Activated T-helper 1 cell treated with anti-CD3 and anti-CD28 coated beads, Interleukin-12 subunit alpha, Interleukin-12 subunit beta, Interleukin-2, Interleukin-4 antibody, amounts not matched to agents 30 ng/mL and 10 ng/mL and 1 ng/mL, durations not matched to agents 14 hours and 24 hours and 36 hours (primary cell): ENCODE data around the gene SYMPK. TPM values are rescaled to one million over a fixed set of nuclear protein-coding genes. Genes with fewer than 3 reads are reported as not detected.
"Not testable (repeated sequence)": the region's sequence is repeated elsewhere in the genome, so short reads cannot be mapped to it uniquely, and the experiment has no call there.

Experiments used
- DNase-seq: peaks from one replicate; pipeline ENCODE4 v3.0.0; 2021; ENCODE audit warnings: low spot score
- H3K27ac Mint-ChIP-seq: one replicate; pipeline ENCODE4 v1.8.0; 2021; ENCODE audit warnings: mild to moderate bottlenecking, mixed read lengths
- H3K27me3 Mint-ChIP-seq: one replicate; pipeline ENCODE4 v1.8.0; 2022; ENCODE audit warnings: mild to moderate bottlenecking, moderate library complexity, mixed read lengths; ENCODE audit not compliant: insufficient read depth
- H3K36me3 Mint-ChIP-seq: one replicate; pipeline ENCODE4 v1.8.0; 2021; ENCODE audit warnings: low read depth, mixed read lengths
- H3K4me1 Mint-ChIP-seq: one replicate; pipeline ENCODE4 v1.8.0; 2021; ENCODE audit warnings: low read depth, mixed read lengths
- H3K4me3 Mint-ChIP-seq: one replicate; pipeline ENCODE4 v1.8.0; 2021; ENCODE audit warnings: mild to moderate bottlenecking, moderate library complexity, mixed read lengths
- H3K9me3 Mint-ChIP-seq: one replicate; pipeline ENCODE4 v1.8.0; 2021; ENCODE audit warnings: mixed read lengths
- intact Hi-C: fragments of 100-400 bp; cut with micrococcal nuclease; formaldehyde crosslinking; loops from one replicate; pipeline ENCODE4 v1.15.1; 2024
- total RNA-seq: library from RNA; stranded (reverse); gene quantifications from 2 replicates; pipeline ENCODE4 v1.2.3, GENCODE V29; 2022

SYMPK gene
- total RNA-seq, 1 donor from 2014 or later: 118 TPM

DNA sequence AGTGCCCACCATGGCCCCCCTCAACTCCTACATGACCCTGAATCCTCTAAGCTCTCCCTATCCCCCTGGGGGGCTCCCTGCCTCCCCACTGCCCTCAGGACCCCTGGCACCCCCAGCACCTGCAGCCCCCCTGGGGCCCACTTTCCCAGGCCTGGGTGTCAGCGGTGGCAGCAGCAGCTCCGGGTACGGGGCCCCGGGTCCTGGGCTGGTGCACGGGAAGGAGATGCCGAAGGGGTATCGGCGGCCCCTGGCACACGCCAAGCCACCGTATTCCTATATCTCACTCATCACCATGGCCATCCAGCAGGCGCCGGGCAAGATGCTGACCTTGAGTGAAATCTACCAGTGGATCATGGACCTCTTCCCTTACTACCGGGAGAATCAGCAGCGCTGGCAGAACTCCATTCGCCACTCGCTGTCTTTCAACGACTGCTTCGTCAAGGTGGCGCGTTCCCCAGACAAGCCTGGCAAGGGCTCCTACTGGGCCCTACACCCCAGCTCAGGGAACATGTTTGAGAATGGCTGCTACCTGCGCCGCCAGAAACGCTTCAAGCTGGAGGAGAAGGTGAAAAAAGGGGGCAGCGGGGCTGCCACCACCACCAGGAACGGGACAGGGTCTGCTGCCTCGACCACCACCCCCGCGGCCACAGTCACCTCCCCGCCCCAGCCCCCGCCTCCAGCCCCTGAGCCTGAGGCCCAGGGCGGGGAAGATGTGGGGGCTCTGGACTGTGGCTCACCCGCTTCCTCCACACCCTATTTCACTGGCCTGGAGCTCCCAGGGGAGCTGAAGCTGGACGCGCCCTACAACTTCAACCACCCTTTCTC is 9.4 kb upstream of the SYMPK start:
- Mint-ChIP-seq H3K27ac (no peak overlapping the region), H3K4me1 (peaks cover 11% of the 10 kb centered on the region), H3K4me3 (no peak overlapping the region), H3K36me3 (peaks cover 1% of the 10 kb centered on the region), H3K9me3 (no peaks in the 10 kb centered on the region), H3K27me3 (peaks cover 12% of the 10 kb centered on the region)
- DNase-seq: no peak
- intact Hi-C loops: no loop called here

DNA sequence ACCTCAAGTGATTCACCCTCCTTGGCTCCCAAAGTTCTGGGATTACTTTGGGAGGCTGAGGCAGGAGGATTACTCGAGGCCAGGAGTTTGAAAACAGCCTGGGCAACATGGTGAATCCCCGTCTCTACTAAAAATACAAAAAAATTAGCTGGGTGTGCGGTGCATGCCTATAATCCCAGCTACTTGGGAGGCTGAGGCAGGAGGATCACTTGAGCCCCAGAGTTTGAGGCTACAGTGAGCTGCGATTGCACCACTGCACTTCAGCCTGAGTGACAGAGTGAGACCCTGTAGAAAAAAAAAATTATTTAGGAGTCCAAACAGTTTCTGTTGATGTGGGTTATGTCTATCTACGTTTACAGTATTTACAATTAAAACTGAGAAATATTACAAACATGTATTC is 7.9 kb upstream of the SYMPK start:
- no peak overlapping the region for H3K4me3 Mint-ChIP-seq
- no peak for DNase-seq
- intact Hi-C loops: no loop called here
- H3K27ac Mint-ChIP-seq: no peak overlapping the region
- H3K9me3 Mint-ChIP-seq: no peaks in the 10 kb centered on the region
- no peaks in the 10 kb centered on the region for H3K36me3 Mint-ChIP-seq
- peaks cover 3% of the 10 kb centered on the region for H3K4me1 Mint-ChIP-seq
- peaks cover 12% of the 10 kb centered on the region for H3K27me3 Mint-ChIP-seq

DNA sequence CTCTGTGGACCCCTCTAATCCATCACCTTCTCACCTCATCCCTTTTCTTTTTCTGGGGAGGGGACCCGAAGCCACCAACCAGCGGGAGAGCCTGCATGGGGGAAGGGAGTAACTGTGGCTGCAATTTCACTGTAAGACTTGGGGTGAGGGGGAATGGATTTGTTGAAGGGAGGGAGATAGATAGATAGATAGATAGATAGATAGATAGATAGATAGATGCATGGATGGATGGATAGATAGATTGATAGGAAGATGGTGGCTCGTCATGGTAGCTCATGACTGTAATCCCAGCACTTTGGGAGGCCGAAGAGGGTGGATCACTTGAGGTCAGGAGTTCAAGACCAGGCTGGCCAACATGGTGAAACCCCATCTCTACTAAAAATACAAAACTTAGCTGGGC is 4.3 kb upstream of the SYMPK start:
- intact Hi-C loops, H3K4me3 Mint-ChIP-seq, H3K36me3 Mint-ChIP-seq, DNase-seq, H3K27ac Mint-ChIP-seq, H3K9me3 Mint-ChIP-seq: not testable (repeated sequence)
- H3K4me1 Mint-ChIP-seq: peaks cover 19% of the 10 kb centered on the region
- peaks cover 36% of the 10 kb centered on the region for H3K27me3 Mint-ChIP-seq

DNA sequence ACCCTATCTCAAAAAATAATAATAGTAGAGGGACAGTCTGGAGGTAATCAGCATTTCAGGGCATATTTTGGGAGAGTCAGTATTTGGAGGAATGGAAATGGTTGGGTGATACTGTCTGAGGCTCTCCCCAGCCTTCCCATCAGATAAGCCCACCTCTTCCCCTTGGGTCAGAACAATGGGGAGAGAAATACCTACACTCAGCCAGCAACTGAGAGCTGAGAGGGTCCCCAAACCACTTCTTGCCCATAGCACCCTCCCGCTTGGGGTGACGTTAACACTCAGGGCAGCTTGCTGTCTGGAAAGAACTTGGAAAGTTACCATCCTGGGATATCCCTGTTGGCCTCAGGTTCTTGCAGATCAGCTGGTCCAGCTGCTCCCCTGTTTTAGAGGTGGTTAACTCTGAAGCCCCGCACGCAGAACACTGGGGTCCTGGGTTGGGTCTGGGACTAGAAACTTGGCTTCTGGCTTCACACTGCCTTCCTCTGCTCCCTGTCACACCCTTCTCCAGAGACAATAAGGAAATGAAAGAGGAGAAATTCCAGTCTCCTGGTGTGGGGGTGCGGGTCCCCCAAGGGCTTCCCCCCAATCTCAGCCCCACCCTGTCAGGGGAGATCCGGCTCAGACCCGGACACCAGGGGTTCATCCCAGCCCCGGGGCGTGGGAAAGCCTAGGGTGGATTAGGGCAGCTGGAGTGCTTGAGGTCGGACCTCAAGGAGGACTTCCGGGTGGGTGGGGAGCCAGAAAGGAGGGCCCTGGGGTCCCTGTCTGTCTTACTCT is 3.6 kb upstream of the SYMPK start:
- H3K4me1 Mint-ChIP-seq: peaks cover 24% of the 10 kb centered on the region
- no peak for DNase-seq
- intact Hi-C loops: no loop called here
- no peaks in the 10 kb centered on the region for H3K9me3 Mint-ChIP-seq
- H3K27me3 Mint-ChIP-seq: peaks cover 36% of the 10 kb centered on the region
- H3K4me3 Mint-ChIP-seq: no peak overlapping the region
- no peaks in the 10 kb centered on the region for H3K36me3 Mint-ChIP-seq
- H3K27ac Mint-ChIP-seq: no peak overlapping the region

DNA sequence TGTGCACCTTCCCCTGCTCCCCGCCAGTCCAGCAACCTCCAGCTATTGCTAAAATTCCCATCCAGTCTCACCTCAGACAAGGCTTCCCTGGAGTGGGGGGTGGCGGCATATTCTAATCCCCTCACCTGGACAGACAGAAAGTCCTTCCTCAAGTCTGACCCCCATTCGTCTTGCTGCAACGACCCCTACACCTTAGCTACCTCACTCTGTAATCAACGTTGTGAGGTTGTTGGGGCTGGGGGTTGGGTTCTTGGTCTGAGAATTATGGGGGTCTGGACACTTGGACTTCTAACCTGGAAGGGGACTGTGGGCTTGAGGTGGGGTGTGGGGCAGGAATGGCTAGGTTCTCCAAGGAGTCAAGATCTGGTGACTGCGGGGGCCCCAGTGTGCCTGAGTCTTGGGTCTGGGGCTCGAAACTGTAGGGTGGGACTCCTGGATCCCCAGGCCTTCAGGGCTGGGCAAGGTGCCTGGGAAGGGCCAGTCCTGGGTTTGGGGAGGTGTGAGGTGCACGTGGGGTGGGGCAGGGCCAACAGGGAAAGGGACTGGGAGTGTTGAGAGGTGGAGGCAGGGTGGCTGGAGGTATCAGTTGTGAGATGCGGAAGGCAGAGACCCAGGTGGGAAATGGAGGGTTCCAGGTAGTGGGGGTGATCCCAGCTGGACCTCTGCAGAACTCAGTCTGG is 2.5 kb upstream of the SYMPK start:
- intact Hi-C loops: no loop called here
- Mint-ChIP-seq H3K4me3 (no peak overlapping the region), H3K27me3 (peaks cover 34% of the 10 kb centered on the region), H3K9me3 (no peaks in the 10 kb centered on the region), H3K36me3 (peaks cover 3% of the 10 kb centered on the region), H3K4me1 (peaks cover 24% of the 10 kb centered on the region), H3K27ac (no peak overlapping the region)
- no peak for DNase-seq

DNA sequence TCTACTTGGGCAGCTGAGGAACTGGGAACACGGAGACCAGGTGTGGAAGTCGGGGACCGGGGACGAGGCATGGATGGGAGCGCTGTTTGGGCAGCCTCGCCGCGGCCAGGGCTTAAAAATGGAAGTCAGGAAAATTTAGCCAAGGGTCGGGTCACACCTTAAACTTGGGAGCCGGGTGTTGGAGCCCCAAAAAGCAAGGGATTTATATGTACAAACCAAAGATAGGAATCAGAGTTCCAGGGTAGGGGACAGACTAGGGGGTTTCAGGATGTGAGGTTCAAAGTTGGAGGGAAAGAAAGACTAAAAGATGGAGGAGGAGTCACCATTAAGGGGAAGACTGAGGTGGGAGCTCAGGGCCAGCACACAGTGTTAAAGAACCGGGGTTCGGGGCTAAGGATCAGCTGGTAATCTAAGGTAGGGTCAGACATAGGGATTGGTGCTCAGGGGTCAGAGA is 1.7 kb upstream of the SYMPK start:
- intact Hi-C loops: loop anchor here (5.0 kb wide), 2 partner anchors 153 to 483 kb away; partner anchors contain the start of gene PPP5C
- peaks cover 5% of the 10 kb centered on the region for H3K36me3 Mint-ChIP-seq
- peak overlapping the region; percentile 48 for H3K27ac Mint-ChIP-seq
- H3K9me3 Mint-ChIP-seq: no peaks in the 10 kb centered on the region
- peak overlapping the region; percentile 69 for H3K4me3 Mint-ChIP-seq
- DNase-seq: no peak
- H3K27me3 Mint-ChIP-seq: peaks cover 34% of the 10 kb centered on the region
- H3K4me1 Mint-ChIP-seq: peaks cover 24% of the 10 kb centered on the region

DNA sequence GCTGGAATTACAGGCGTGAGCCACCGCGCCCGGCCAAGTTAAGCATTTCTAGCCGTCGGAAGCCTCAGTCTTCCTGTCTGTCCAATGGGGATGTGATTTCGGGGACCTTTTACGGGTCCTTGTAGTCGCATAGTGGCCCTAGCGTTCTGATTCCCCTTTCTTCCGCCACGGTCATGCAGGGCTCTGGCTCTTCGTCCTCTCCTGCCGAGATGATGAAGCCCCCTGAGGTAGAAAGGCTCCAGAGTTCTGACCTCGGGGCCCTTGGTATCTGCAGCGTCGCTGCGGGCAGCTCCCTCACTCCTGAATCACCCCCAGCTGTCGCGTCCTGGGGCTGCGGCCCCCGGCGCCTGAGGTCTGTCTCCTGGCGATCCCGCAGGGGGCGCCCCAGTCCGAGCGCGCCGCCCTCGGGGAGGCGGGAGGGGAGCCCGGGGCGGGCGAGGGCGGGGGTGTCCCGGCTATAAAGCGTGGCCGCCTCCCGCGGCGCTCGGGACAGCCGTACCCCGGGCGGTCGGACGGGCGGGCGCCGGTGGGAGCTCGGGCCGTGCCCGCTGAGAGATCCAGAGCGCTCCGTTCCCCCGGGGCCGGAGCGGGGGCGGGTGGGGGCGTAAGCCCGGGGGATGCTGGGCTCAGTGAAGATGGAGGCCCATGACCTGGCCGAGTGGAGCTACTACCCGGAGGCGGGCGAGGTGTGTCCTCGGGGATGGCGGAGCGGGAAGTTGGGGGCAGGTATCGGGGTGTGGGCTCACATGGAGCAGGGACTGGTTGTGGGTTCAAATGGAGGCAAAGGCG is 1.1 kb upstream of the SYMPK start, which contains the start of gene FOXA3:
TSS of gene FOXA3 (plus strand) at position 487 of the 789 bp plus-strand sequence. CDS start at position 618, 131 bp downstream.
- Mint-ChIP-seq H3K9me3 (no peaks in the 10 kb centered on the region), H3K27me3 (peaks cover 34% of the 10 kb centered on the region), H3K27ac (peak within 1 kb of the TSS; percentile 95), H3K4me1 (peaks cover 24% of the 10 kb centered on the region), H3K4me3 (peak within 1 kb of the TSS; percentile 94), H3K36me3 (peaks cover 5% of the 10 kb centered on the region)
- intact Hi-C loops: loop anchor here (1.0 to 5.0 kb wide), 14 partner anchors 12 to 974 kb away; partner anchors contain the start of genes CCDC61, FBXO46, IRF2BP1 and MYPOP
- peak; percentile 57 for DNase-seq

DNA sequence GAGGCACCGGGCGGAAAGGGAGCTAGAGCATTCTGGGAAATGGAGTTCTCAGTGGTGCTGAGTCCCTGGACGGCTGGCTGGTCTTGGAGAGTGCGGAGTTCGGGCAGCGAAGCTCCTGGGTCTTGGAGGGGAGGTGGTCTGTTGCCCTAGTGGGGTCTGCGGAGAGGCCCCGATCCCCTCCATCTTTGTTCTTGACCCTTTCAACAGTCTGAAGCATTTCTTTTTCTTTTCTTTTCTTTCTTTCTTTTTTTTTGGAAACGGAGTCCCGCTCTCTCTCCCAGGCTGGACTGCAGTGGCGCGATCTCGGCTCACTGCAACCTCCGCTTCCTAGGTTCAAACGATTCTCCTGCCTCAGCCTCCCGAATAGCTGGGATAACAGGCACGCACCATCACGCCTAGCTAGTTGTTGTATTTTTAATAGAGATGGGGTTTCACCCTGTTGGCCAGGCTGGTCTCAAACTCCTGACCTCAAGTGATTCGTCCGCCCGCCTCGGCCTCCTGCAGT is 440 bp upstream of the SYMPK start:
- Mint-ChIP-seq H3K27ac (peak overlapping the region; percentile 95), H3K4me3 (peak overlapping the region; percentile 94), H3K9me3 (no peaks in the 10 kb centered on the region), H3K4me1 (peaks cover 25% of the 10 kb centered on the region), H3K27me3 (peaks cover 34% of the 10 kb centered on the region), H3K36me3 (peaks cover 9% of the 10 kb centered on the region)
- no peak for DNase-seq
- intact Hi-C loops: loop anchor here (1.0 to 5.0 kb wide), 14 partner anchors 13 to 973 kb away; partner anchors contain the start of genes CCDC61, FBXO46, IRF2BP1 and MYPOP

DNA sequence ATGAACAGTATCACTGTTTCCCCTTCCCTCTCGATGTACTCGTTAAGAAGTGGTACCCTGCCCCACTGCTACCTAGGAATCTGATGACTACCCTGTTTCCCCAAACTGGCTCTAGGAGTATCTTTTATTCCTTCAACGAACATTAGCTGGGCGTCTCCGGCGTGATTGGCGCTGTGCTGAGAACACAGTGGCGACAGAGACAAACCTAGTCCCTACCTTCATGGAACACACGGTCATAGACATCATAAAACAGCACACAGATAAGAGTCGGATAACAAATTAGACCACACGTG is 730 bp downstream of the SYMPK start:
- peak overlapping the region; percentile 95 for H3K27ac Mint-ChIP-seq
- intact Hi-C loops: loop anchor here (1.0 to 5.0 kb wide), 4 partner anchors 45 to 485 kb away; partner anchors contain the start of gene PPP5C
- H3K27me3 Mint-ChIP-seq: peaks cover 31% of the 10 kb centered on the region
- no peaks in the 10 kb centered on the region for H3K9me3 Mint-ChIP-seq
- no peak for DNase-seq
- H3K4me1 Mint-ChIP-seq: peaks cover 29% of the 10 kb centered on the region
- H3K36me3 Mint-ChIP-seq: peaks cover 13% of the 10 kb centered on the region
- H3K4me3 Mint-ChIP-seq: peak overlapping the region; percentile 94

DNA sequence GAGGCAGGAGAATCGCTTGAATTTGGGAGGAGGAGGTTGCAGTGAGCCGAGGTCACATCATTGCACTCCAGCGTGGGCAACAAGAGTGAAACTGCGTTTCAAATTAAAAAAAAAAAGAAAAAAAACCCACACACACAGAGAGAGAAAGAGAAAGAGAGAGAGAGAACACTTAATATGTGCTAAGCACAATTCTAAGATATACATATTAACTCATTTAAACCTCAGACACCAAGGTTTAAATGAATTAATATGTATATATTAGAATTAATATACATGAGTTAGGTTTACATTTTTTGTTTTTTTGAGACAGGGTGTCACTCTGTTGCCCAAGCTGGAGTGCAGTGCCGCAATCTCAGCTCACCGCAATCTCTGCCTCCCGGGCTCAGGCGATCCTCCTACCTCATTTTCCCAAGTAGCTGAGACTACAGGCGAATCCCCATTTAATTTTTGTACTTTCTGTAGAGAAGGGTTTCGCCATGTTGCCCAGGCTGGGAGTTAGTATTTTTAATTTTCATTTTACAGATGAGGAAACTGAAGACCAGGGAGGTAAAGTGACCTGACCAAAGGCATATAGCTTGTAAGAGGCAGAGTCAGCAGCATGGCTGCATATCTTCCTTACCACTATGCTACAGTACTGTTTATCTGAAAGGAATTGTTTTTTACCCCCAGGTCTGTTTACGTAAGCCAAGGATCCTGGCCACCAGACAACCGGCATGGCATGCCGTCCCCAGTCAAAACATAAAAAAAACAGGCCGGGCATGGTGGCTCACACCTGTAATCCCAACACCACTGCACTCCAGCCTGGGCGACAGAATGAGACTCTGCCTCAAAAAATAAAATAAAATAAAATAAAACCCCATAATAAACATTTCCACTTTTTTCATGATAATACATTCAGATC is 2.3 kb downstream of the SYMPK start:
- peaks cover 29% of the 10 kb centered on the region for H3K4me1 Mint-ChIP-seq
- peak overlapping the region; percentile 94 for H3K4me3 Mint-ChIP-seq
- peaks cover 24% of the 10 kb centered on the region for H3K27me3 Mint-ChIP-seq
- DNase-seq: no peak
- peaks cover 14% of the 10 kb centered on the region for H3K36me3 Mint-ChIP-seq
- intact Hi-C loops: loop anchor here (5.0 kb wide), 2 partner anchors 157 to 487 kb away; partner anchors contain the start of gene PPP5C
- H3K27ac Mint-ChIP-seq: no peak overlapping the region
- no peaks in the 10 kb centered on the region for H3K9me3 Mint-ChIP-seq

DNA sequence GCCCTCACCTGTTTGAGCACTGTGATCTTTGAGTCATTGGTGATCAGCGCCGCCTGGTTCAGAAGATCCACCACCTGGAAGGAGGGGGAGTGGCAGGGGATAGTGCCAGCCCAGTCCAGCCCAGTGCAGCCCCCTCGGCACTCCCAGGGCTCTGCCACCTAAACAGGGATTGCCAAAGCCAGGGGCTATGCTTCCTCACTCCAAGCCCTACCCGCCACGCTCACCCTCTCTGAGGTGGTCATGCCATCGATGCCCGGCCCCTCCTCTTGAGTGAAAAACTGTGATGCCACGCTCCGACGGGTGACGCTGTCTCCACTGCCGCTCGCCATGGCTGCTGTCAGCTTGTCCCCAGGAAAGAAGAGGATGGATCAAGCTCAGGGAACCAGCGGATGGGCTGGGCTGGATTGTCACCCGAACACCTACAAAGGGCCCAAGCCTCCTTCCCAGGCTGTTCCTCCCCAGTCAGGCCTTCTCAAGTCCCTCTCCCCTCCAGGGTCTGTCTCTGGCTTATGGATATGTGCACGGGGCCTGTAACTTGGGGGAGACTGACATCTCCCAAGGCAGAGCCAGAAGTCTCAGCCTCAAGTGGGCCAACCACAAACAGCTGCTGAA is 8.7 kb downstream of the SYMPK start:
- Mint-ChIP-seq H3K36me3 (peaks cover 31% of the 10 kb centered on the region), H3K27me3 (no peaks in the 10 kb centered on the region), H3K4me3 (no peak overlapping the region), H3K4me1 (peaks cover 5% of the 10 kb centered on the region), H3K9me3 (no peaks in the 10 kb centered on the region), H3K27ac (no peak overlapping the region)
- no peak for DNase-seq
- intact Hi-C loops: no loop called here
